Loucy (cell line): ENCODE results near the gene DMXL1.

Source experiments
- H2AFZ ChIP-seq: fragments of 200-600 bp; sonication (generic); 2 replicates; pipeline ENCODE4 v1.6.0; 2016; ENCODE audit warnings: antibody characterized with exemption, mild to moderate bottlenecking, low read length, moderate library complexity
- H3F3A ChIP-seq: fragments of 200-600 bp; 2 replicates; pipeline ENCODE4 v1.6.0; 2016; ENCODE audit warnings: antibody characterized with exemption, low read depth, mild to moderate bottlenecking
- H3K27me3 ChIP-seq: fragments of 200-600 bp; sonication (generic); 2 replicates; pipeline ENCODE4 v1.6.1; 2014; ENCODE audit warnings: low read length, mild to moderate bottlenecking; ENCODE audit not compliant: insufficient read depth, poor library complexity, severe bottlenecking
- H3K36me3 ChIP-seq: fragments of 200-600 bp; sonication (generic); 2 replicates; pipeline ENCODE4 v1.6.1; 2016; ENCODE audit warnings: low read length; ENCODE audit not compliant: insufficient read depth
- H3K4me1 ChIP-seq: fragments of 200-600 bp; sonication (generic); 2 replicates; pipeline ENCODE4 v1.5.1; 2014; ENCODE audit warnings: low read length, mild to moderate bottlenecking; ENCODE audit not compliant: insufficient read depth, poor library complexity, severe bottlenecking
- H3K4me2 ChIP-seq: fragments of 200-600 bp; sonication (generic); 2 replicates; pipeline ENCODE4 v1.6.0; 2014; ENCODE audit warnings: antibody characterized with exemption, low read length, low read depth, mild to moderate bottlenecking; ENCODE audit not compliant: poor library complexity, severe bottlenecking
- H3K4me3 ChIP-seq: fragments of 200-600 bp; sonication (generic); 2 replicates; pipeline ENCODE4 v1.5.1; 2014; ENCODE audit warnings: low read length, mild to moderate bottlenecking, mixed read lengths; ENCODE audit not compliant: poor library complexity, severe bottlenecking
- H3K79me2 ChIP-seq: fragments of 200-600 bp; sonication (generic); 2 replicates; pipeline ENCODE4 v1.6.1; 2014; ENCODE audit warnings: low read length; ENCODE audit not compliant: insufficient read depth
- H3K9ac ChIP-seq: fragments of 200-600 bp; sonication (generic); 2 replicates; pipeline ENCODE4 v1.6.0; 2014; ENCODE audit warnings: mild to moderate bottlenecking, low read depth, low read length, moderate library complexity; ENCODE audit not compliant: poor library complexity, severe bottlenecking
- H3K9me2 ChIP-seq: fragments of 200-600 bp; sonication (generic); replicated peaks from 2 replicates; pipeline ENCODE4 v1.6.1; 2016; ENCODE audit warnings: low read depth, low read length, mixed read lengths
- H3K9me3 ChIP-seq: fragments of 200-600 bp; sonication (generic); 2 replicates; pipeline ENCODE4 v1.6.1; 2014; ENCODE audit warnings: mild to moderate bottlenecking, antibody characterized with exemption, low read length, low read depth; ENCODE audit not compliant: insufficient read depth
- H4K20me1 ChIP-seq: fragments of 200-600 bp; sonication (generic); 2 replicates; pipeline ENCODE4 v1.6.0; 2014; ENCODE audit warnings: antibody characterized with exemption, low read length, mild to moderate bottlenecking; ENCODE audit not compliant: insufficient read depth, poor library complexity, severe bottlenecking
- EZH2phosphoT487 ChIP-seq: fragments of 200-600 bp; IDR thresholded peaks from 2 replicates; pipeline ENCODE4 v1.6.1; 2018; ENCODE audit warnings: antibody characterized with exemption, mild to moderate bottlenecking, moderate library complexity, borderline replicate concordance
- TF ChIP-seq, protein P1 (sequence below): fragments of 200-600 bp; sonication (generic); conservative IDR thresholded peaks from 2 replicates; pipeline ENCODE4 v1.5.1; 2014; ENCODE audit warnings: mild to moderate bottlenecking, antibody characterized with exemption, low read length

Gene DMXL1

DNA sequence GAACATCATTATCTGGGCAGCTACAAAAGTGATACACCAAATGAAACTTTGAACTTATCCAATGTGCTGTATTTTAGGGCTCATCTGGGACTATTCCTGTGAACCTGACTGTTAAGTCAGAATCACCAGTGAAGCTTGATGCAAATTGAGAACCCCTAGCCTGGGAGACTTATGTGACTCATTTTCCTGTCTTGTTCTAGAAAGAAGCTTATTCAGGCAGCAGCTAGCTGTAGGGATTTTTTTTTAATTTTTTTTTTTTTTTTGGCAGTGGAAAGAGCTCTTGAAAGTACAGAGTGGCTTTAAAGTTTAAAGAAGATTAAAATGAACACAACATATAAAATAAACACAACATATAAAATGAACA, 203.9 kb downstream of the DMXL1 start:
- no peaks in the 10 kb centered on the region for H3K9me2 ChIP-seq
- H3K4me3 ChIP-seq: peak overlapping the region; percentile 74
- H3K4me2 ChIP-seq: peak overlapping the region; percentile 82
- H3K4me1 ChIP-seq: peaks cover 67% of the 10 kb centered on the region
- H3K9ac ChIP-seq: peak overlapping the region; percentile 97
- H3F3A ChIP-seq: no peaks in the 10 kb centered on the region
- H3K79me2 ChIP-seq: peaks cover 97% of the 10 kb centered on the region
- TF ChIP-seq EZH2phosphoT487: no peak
- TF ChIP-seq, protein P1, sequence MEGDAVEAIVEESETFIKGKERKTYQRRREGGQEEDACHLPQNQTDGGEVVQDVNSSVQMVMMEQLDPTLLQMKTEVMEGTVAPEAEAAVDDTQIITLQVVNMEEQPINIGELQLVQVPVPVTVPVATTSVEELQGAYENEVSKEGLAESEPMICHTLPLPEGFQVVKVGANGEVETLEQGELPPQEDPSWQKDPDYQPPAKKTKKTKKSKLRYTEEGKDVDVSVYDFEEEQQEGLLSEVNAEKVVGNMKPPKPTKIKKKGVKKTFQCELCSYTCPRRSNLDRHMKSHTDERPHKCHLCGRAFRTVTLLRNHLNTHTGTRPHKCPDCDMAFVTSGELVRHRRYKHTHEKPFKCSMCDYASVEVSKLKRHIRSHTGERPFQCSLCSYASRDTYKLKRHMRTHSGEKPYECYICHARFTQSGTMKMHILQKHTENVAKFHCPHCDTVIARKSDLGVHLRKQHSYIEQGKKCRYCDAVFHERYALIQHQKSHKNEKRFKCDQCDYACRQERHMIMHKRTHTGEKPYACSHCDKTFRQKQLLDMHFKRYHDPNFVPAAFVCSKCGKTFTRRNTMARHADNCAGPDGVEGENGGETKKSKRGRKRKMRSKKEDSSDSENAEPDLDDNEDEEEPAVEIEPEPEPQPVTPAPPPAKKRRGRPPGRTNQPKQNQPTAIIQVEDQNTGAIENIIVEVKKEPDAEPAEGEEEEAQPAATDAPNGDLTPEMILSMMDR: no peak
- no peak overlapping the region for H2AFZ ChIP-seq
- H4K20me1 ChIP-seq: no peaks in the 10 kb centered on the region
- H3K36me3 ChIP-seq: no peaks in the 10 kb centered on the region
- H3K9me3 ChIP-seq: no peaks in the 10 kb centered on the region
- no peaks in the 10 kb centered on the region for H3K27me3 ChIP-seq

DNA sequence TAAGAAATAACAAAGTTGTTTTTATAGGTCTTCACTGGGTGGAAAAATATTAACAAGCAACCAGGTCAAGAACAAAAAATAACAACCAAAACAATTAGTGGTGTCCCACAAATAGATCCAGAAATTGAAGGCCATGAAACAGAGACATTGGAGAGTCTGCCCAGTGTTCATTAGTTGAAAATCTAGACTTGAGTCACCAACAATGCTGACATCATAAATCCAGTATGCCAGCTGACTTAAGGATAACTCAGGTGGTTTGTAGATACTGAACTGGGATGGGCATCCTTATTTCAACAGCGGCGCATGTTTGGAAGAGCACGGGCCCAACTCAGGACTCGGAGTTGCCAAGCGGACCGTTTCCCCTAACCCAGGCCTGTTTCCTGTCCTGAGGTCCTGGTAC, 204.3 kb downstream of the DMXL1 start:
- Histone ChIP-seq H3K4me2 (peak overlapping the region; percentile 82), H3K36me3 (no peaks in the 10 kb centered on the region), H4K20me1 (no peaks in the 10 kb centered on the region), H3K79me2 (peaks cover 97% of the 10 kb centered on the region), H3K4me1 (peaks cover 71% of the 10 kb centered on the region), H3F3A (no peaks in the 10 kb centered on the region), H3K9ac (peak overlapping the region; percentile 97), H3K27me3 (no peaks in the 10 kb centered on the region), H3K4me3 (peak overlapping the region; percentile 74), H2AFZ (no peak overlapping the region), H3K9me3 (no peaks in the 10 kb centered on the region), H3K9me2 (no peaks in the 10 kb centered on the region)
- TF ChIP-seq EZH2phosphoT487: no peak
- TF ChIP-seq, protein P1: no peak

- Histone ChIP-seq H3K9me3 (no peaks in the 10 kb centered on the region), H3K4me1 (peaks cover 76% of the 10 kb centered on the region), H3K27me3 (no peaks in the 10 kb centered on the region), H3K4me3 (no peak overlapping the region), H4K20me1 (no peaks in the 10 kb centered on the region), H3K79me2 (peaks cover 97% of the 10 kb centered on the region), H3K9me2 (no peaks in the 10 kb centered on the region), H2AFZ (no peak overlapping the region), H3K36me3 (no peaks in the 10 kb centered on the region), H3F3A (no peaks in the 10 kb centered on the region), H3K4me2 (peak overlapping the region; percentile 82), H3K9ac (peak overlapping the region; percentile 97)
- TF ChIP-seq, protein P1: no peak
- no peak for TF ChIP-seq EZH2phosphoT487
Measured at GRCh38 chr5:119275601-119276173, 204.8 kb downstream of the DMXL1 start.
